RWPE1 (cell line): ENCODE results near the gene NSG1.

Experiments
- CTCF ChIA-PET: fragments of 350-600 bp; sonication (Branson Sonifier 250); formaldehyde crosslinking; extraction: SDS; loops from one replicate; lab custom pipeline; 2021; lab: Yijun Ruan, JAX
- POLR2A ChIA-PET: fragments of 400-600 bp; formaldehyde crosslinking; extraction: SDS; loops from one replicate; lab custom pipeline; 2020; ENCODE audit warnings: antibody characterized with exemption; ENCODE audit not compliant: low non-redundant PET; lab: Yijun Ruan, JAX
- DNase-seq: peaks from one replicate; pipeline ENCODE4 v3.0.0; 2012; ENCODE audit warnings: low spot score
- H3K27ac ChIP-seq: fragments of 450-650 bp; 2 replicates; pipeline ENCODE4 v1.5.1; 2017
- TF ChIP-seq, protein P1 (sequence below): fragments of 450-650 bp; conservative IDR thresholded peaks from 2 replicates; pipeline ENCODE4 v1.5.1; 2017; ENCODE audit warnings: low read depth, mild to moderate bottlenecking

The NSG1 gene

DNA sequence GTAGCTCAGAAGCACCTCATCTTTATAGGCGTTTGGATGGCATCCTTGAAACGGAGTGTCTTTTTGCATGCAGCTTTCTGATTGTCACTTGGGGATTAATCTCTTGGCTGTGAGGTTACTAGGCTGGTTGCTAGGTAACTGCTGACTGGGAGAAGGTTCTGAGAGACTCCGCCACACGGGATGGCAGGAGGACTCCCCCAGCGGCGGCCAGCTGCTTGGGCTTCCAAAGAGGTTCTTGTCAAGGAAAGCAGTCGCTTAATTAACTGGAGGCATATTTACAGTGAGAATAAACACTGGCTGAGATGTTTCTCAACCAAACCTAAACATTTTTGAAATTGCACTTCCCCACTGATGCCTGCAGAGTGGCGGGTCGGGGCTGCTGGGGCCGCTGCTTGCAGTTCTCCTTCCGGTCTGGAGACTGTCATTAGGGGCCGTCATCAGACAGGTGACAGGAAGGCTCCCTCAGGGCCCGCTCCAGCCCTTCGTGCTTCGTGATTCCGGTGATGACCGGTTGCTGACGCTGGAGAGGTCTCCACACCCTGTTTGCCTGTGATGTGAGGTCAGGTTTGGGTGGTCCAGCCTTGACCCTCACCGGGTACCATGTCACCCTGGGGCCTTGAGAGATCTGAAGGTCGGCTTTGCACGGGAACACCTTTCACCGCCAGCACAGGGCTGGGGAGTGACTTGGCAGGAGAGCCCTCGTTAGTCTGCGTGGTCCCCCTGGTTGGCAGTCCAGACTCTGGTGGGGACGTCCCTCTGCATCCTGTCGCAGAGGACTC lies 9.1 kb downstream of the NSG1 start:
- no peak for DNase-seq
- CTCF ChIA-PET, result interaction anchor here (1.1 to 1.6 kb wide), 2 partner anchors 11 to 1895 kb away, joined by 4 to 5 read pairs; no protein-coding TSS in a partner anchor
- no peak overlapping the region for H3K27ac ChIP-seq
- TF ChIP-seq, protein P1, sequence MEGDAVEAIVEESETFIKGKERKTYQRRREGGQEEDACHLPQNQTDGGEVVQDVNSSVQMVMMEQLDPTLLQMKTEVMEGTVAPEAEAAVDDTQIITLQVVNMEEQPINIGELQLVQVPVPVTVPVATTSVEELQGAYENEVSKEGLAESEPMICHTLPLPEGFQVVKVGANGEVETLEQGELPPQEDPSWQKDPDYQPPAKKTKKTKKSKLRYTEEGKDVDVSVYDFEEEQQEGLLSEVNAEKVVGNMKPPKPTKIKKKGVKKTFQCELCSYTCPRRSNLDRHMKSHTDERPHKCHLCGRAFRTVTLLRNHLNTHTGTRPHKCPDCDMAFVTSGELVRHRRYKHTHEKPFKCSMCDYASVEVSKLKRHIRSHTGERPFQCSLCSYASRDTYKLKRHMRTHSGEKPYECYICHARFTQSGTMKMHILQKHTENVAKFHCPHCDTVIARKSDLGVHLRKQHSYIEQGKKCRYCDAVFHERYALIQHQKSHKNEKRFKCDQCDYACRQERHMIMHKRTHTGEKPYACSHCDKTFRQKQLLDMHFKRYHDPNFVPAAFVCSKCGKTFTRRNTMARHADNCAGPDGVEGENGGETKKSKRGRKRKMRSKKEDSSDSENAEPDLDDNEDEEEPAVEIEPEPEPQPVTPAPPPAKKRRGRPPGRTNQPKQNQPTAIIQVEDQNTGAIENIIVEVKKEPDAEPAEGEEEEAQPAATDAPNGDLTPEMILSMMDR, result no peak
- POLR2A ChIA-PET, result no interaction called here

DNA sequence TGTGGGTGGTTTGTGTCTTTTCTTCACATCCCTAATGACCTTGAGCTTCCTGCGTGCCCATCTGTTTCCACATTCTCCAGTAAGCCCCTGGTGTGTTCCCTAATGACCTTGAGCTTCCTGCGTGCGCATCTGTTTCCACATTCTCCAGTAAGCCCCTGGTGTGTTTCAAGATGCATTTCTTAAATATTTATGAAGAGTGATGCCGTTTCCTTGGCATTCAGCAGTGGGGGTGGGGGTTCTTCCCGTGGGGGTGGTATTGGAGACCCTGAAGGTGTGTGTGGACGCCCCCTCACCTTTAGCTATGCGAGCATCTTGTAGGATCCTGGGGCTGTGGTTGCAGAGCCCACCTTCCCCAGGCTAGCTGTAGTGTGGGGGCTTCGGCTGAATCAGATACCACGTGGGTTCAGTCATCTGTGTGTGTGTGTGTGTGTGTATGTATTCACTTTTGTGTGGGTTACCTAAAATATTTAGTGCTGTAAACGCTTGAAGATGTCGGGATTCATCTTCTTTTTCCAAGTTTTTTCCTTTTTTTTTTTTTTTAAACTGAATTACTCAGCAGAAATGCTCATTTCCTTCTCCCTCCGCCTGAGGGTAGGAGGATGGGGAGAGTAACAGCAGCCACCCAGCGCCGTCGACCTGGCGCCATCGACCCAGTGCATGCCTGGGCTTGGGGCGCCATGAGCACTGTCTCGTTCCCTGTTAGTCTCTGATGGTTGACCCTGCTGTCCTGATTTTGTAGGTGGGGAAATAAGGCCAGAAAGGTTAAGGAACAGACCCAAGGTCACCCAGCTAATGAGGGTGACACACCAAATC lies 9.9 kb downstream of the NSG1 start:
- ChIA-PET CTCF (interaction anchor here (1.6 kb wide), 1 partner anchor 12 kb away, joined by 5 read pairs; no protein-coding TSS in a partner anchor), POLR2A (no interaction called here)
- no peak for DNase-seq
- H3K27ac ChIP-seq, result no peak overlapping the region
- TF ChIP-seq, protein P1, result no peak

DNA sequence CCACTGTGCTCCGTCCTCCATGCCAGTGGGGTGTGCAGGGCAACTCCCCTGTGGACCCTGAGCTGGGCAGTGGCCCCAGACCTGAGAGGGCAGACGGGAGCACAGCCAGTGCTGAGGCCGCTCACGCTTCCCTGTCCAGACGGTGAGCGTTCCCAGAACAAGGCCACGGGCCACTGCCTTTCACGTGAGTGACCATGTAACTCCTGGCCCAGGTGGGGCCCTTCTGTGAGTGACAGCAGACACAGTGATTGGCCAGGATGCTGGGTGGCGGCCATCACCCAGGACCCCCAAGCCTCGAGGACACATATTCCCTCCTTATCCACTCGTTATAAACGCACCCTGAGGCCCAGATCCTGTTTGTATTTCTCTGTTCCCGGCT lies 10.5 kb downstream of the NSG1 start:
- TF ChIP-seq, protein P1, result no peak
- CTCF ChIA-PET, result no interaction called here

DNA sequence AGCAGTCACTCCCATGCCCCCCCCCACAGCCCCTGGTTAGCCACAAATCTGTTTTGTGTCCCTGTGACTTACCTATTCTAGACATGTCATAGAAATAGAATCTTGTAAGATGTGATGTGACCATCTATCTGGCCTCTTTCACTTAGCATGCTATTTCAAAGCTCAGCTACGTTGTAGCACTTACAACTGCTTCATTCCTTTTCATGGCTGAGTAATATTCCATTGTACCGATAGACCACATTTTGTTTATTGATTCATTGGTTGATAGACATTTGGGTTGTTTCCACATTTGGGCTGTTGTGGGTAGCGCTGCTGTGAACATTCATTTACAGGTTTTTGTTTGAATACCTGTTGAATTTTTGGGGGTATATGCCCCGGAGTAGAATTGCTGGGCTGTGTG lies 11.5 kb downstream of the NSG1 start:
- TF ChIP-seq, protein P1, result no peak
- no peak for DNase-seq
- CTCF ChIA-PET, result no interaction called here
- H3K27ac ChIP-seq, result no peak overlapping the region
- POLR2A ChIA-PET, result no interaction called here

More for the DNA sequence above, 10.5 kb downstream of the NSG1 start:
- DNase-seq, result no peak
- H3K27ac ChIP-seq, result no peak overlapping the region
- POLR2A ChIA-PET, result no interaction called here

DNA sequence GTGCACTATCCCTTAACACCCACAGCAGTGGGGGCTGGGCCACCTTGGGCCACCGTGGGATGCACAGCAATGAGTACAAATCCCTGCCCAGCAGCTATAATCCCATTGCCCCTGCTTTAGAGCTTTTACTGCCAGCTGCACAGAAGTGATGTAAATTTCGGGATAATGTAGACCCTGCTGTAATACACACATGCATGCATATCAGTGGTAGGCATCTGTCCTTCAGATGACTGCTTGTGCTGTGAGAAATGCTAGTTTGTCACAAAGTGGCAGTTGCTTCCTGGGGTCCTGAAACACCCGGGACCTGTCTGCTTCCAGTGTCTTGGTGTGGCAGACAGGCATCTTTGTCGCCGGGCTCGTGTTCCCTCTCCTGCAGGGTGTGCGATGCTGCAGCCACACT lies 14.1 kb downstream of the NSG1 start:
- no peak overlapping the region for H3K27ac ChIP-seq
- CTCF ChIA-PET, result no interaction called here
- POLR2A ChIA-PET, result no interaction called here
- TF ChIP-seq, protein P1, result no peak
- no peak for DNase-seq

DNA sequence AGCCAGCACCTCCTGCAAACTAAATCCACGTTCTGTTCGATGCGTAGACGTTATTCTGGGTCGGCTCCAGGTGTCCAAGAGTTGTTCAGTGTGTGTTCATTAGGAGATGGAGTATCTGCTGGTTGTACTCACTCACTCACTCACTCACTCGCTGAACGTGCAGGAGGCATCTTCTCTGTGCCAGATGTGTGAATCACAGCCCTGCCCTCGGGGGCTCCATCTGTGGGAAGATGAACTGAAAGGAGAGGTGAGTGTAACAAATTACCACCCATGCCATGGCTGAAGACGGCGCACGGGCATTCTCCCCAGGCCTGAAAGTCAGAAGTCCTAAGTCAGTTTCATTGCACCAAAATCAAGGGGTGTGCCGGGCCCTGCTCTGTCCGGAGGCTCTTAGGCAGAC lies 16.1 kb downstream of the NSG1 start:
- TF ChIP-seq, protein P1, result no peak

More for the DNA sequence above, 16.1 kb downstream of the NSG1 start:
- no peak overlapping the region for H3K27ac ChIP-seq
- peak; percentile 48 for DNase-seq
- ChIA-PET CTCF (no interaction called here), POLR2A (no interaction called here)
